DND-41 (cell line): ENCODE measurements around the gene KCNK17.

Experiments
- CTCF ChIP-seq: IDR thresholded peaks from 2 replicates; pipeline ENCODE4 v1.5.1; 2012; ENCODE audit warnings: borderline replicate concordance, low read length, moderate library complexity, mild to moderate bottlenecking; ENCODE audit not compliant: poor library complexity, severe bottlenecking; ENCODE audit errors: extremely low read depth
- EZH2 ChIP-seq: IDR thresholded peaks from 3 replicates; pipeline ENCODE4 v1.6.1; 2012; ENCODE audit warnings: borderline replicate concordance, low read depth, mild to moderate bottlenecking, moderate library complexity, low read length, inconsistent platforms; ENCODE audit not compliant: severe bottlenecking

GRCh38 chr6:39289490-39289889, 24.7 kb downstream of the KCNK17 start:
- TF ChIP-seq CTCF (no peak), EZH2 (no peak)
